ENCODE data around the gene DYNLT2. TPM values are rescaled to one million over a fixed set of nuclear protein-coding genes. Genes with fewer than 3 reads are reported as not detected.

Gene DYNLT2
- total RNA-seq, 2 experiments from 2014 or later, result 2.0 to 2.4 TPM

- no peaks in the 10 kb centered on the region for H3K27me3 Mint-ChIP-seq
- ChIA-PET CTCF (interaction anchor here (0.6 kb wide), 1 partner anchor 30 kb away, joined by 3 read pairs; no protein-coding TSS in a partner anchor), POLR2A (no interaction called here)
- H3K4me3 Mint-ChIP-seq, result no peak overlapping the region
- H3K36me3 Mint-ChIP-seq (ENCODE audit: low read depth), result peaks cover 40% of the 10 kb centered on the region
- H3K4me1 Mint-ChIP-seq, result no peaks in the 10 kb centered on the region
- H3K9me3 Mint-ChIP-seq (ENCODE audit: low read depth), result peaks cover 4% of the 10 kb centered on the region
- ATAC-seq (no peak), DNase-seq (no peak)
- intact Hi-C loops (cut with DNase I, micrococcal nuclease), result no loop called here
- H3K27ac Mint-ChIP-seq, result no peak overlapping the region
Measured at GRCh38 chr6:169782966-169783365, 31.6 kb upstream of the DYNLT2 start.

GRCh38 chr6:169780571-169781091, 29.3 kb upstream of the DYNLT2 start:
- no peak for ATAC-seq
- CTCF ChIA-PET, result interaction anchor here (2.2 kb wide), 1 partner anchor 9 kb away, joined by 11 read pairs; no protein-coding TSS in a partner anchor
- no peak overlapping the region for H3K27ac Mint-ChIP-seq
- POLR2A ChIA-PET, result no interaction called here
- H3K4me1 Mint-ChIP-seq, result no peaks in the 10 kb centered on the region
- intact Hi-C loops (cut with DNase I, micrococcal nuclease), result no loop called here
- peaks cover 4% of the 10 kb centered on the region for H3K9me3 Mint-ChIP-seq (ENCODE audit: low read depth)
- DNase-seq, result no peak
- peaks cover 58% of the 10 kb centered on the region for H3K36me3 Mint-ChIP-seq (ENCODE audit: low read depth)
- no peaks in the 10 kb centered on the region for H3K27me3 Mint-ChIP-seq
- no peak overlapping the region for H3K4me3 Mint-ChIP-seq

- ChIA-PET CTCF (interaction anchor here (2.2 kb wide), 1 partner anchor 10 kb away, joined by 11 read pairs; no protein-coding TSS in a partner anchor), POLR2A (no interaction called here)
- ATAC-seq (no peak), DNase-seq (no peak)
- Mint-ChIP-seq H3K27ac (no peak overlapping the region), H3K4me3 (no peak overlapping the region), H3K9me3 (ENCODE audit: low read depth) (peaks cover 4% of the 10 kb centered on the region), H3K27me3 (no peaks in the 10 kb centered on the region), H3K36me3 (ENCODE audit: low read depth) (peaks cover 64% of the 10 kb centered on the region), H3K4me1 (no peaks in the 10 kb centered on the region)
- intact Hi-C loops (cut with DNase I, micrococcal nuclease), result no loop called here
Measured at GRCh38 chr6:169779896-169780295, 28.5 kb upstream of the DYNLT2 start.

- H3K27me3 Mint-ChIP-seq, result no peaks in the 10 kb centered on the region
- CTCF ChIA-PET, result interaction anchor here (2.2 kb wide), 1 partner anchor 11 kb away, joined by 11 read pairs; no protein-coding TSS in a partner anchor
Measured at GRCh38 chr6:169779092-169779815, 27.9 kb upstream of the DYNLT2 start.

GRCh38 chr6:169778646-169779045, 27.3 kb upstream of the DYNLT2 start:
- Mint-ChIP-seq H3K36me3 (ENCODE audit: low read depth) (peaks cover 56% of the 10 kb centered on the region), H3K9me3 (ENCODE audit: low read depth) (peaks cover 4% of the 10 kb centered on the region), H3K27me3 (no peaks in the 10 kb centered on the region), H3K4me3 (no peak overlapping the region), H3K27ac (no peak overlapping the region), H3K4me1 (no peaks in the 10 kb centered on the region)
- DNase-seq (no peak), ATAC-seq (no peak)
- intact Hi-C loops (cut with DNase I, micrococcal nuclease), result no loop called here
- ChIA-PET CTCF (interaction anchor here (0.6 kb wide), 1 partner anchor 605 kb away, joined by 3 read pairs; no protein-coding TSS in a partner anchor), POLR2A (no interaction called here)

More at GRCh38 chr6:169779092-169779815, 27.9 kb upstream of the DYNLT2 start:
- Mint-ChIP-seq H3K4me3 (no peak overlapping the region), H3K4me1 (no peaks in the 10 kb centered on the region), H3K27ac (no peak overlapping the region), H3K9me3 (ENCODE audit: low read depth) (peaks cover 4% of the 10 kb centered on the region), H3K36me3 (ENCODE audit: low read depth) (peaks cover 63% of the 10 kb centered on the region)
- ATAC-seq, result no peak
- intact Hi-C loops (cut with DNase I, micrococcal nuclease), result no loop called here
- DNase-seq, result no peak
- POLR2A ChIA-PET, result no interaction called here

- Mint-ChIP-seq H3K27me3 (no peaks in the 10 kb centered on the region), H3K4me1 (no peaks in the 10 kb centered on the region), H3K9me3 (ENCODE audit: low read depth) (peaks cover 4% of the 10 kb centered on the region), H3K4me3 (no peak overlapping the region), H3K27ac (no peak overlapping the region), H3K36me3 (ENCODE audit: low read depth) (peaks cover 50% of the 10 kb centered on the region)
- ATAC-seq (no peak), DNase-seq (no peak)
- intact Hi-C loops (cut with DNase I, micrococcal nuclease), result no loop called here
- ChIA-PET CTCF (no interaction called here), POLR2A (no interaction called here)
Measured at GRCh38 chr6:169777896-169778295, 26.5 kb upstream of the DYNLT2 start.

- Mint-ChIP-seq H3K9me3 (ENCODE audit: low read depth) (peaks cover 2% of the 10 kb centered on the region), H3K36me3 (ENCODE audit: low read depth) (peaks cover 52% of the 10 kb centered on the region), H3K27me3 (no peaks in the 10 kb centered on the region), H3K4me1 (no peaks in the 10 kb centered on the region), H3K27ac (no peak overlapping the region), H3K4me3 (no peak overlapping the region)
- intact Hi-C loops (cut with DNase I, micrococcal nuclease), result no loop called here
- ChIA-PET CTCF (no interaction called here), POLR2A (no interaction called here)
- ATAC-seq (no peak), DNase-seq (no peak)
Measured at GRCh38 chr6:169776379-169776778, 25.0 kb upstream of the DYNLT2 start.

- DNase-seq (no peak), ATAC-seq (no peak)
- ChIA-PET POLR2A (no interaction called here), CTCF (interaction anchor here (0.9 to 1.5 kb wide), 3 partner anchors 14 to 20 kb away, joined by 3 to 7 read pairs (median 4); no protein-coding TSS in a partner anchor)
- Mint-ChIP-seq H3K4me1 (no peaks in the 10 kb centered on the region), H3K27ac (no peak overlapping the region), H3K4me3 (no peak overlapping the region), H3K9me3 (ENCODE audit: low read depth) (no peaks in the 10 kb centered on the region), H3K36me3 (ENCODE audit: low read depth) (peaks cover 43% of the 10 kb centered on the region), H3K27me3 (no peaks in the 10 kb centered on the region)
- intact Hi-C loops (cut with DNase I, micrococcal nuclease), result no loop called here
Measured at GRCh38 chr6:169775321-169775720, 23.9 kb upstream of the DYNLT2 start.

GRCh38 chr6:169774347-169774746, 23.0 kb upstream of the DYNLT2 start:
- POLR2A ChIA-PET, result no interaction called here

GRCh38 chr6:169766921-169767736, 15.8 kb upstream of the DYNLT2 start:
- no peaks in the 10 kb centered on the region for H3K9me3 Mint-ChIP-seq (ENCODE audit: low read depth)
- no peak for ATAC-seq
- ChIA-PET CTCF (interaction anchor here (0.9 kb wide), 1 partner anchor 12 kb away, joined by 4 read pairs; no protein-coding TSS in a partner anchor), POLR2A (no interaction called here)
- intact Hi-C loops (cut with DNase I, micrococcal nuclease), result no loop called here
- H3K27ac Mint-ChIP-seq, result no peak overlapping the region
- H3K4me1 Mint-ChIP-seq, result no peaks in the 10 kb centered on the region
- no peak overlapping the region for H3K4me3 Mint-ChIP-seq
- peaks cover 46% of the 10 kb centered on the region for H3K36me3 Mint-ChIP-seq (ENCODE audit: low read depth)
- no peak for DNase-seq
- H3K27me3 Mint-ChIP-seq, result no peaks in the 10 kb centered on the region

More at GRCh38 chr6:169774347-169774746, 23.0 kb upstream of the DYNLT2 start:
- CTCF ChIA-PET, result interaction anchor here (1.2 to 1.5 kb wide), 2 partner anchors 15 to 17 kb away, joined by 4 to 7 read pairs; no protein-coding TSS in a partner anchor
- DNase-seq (no peak), ATAC-seq (no peak)
- intact Hi-C loops (cut with DNase I, micrococcal nuclease), result no loop called here
- no peaks in the 10 kb centered on the region for H3K9me3 Mint-ChIP-seq (ENCODE audit: low read depth)
- H3K4me3 Mint-ChIP-seq, result no peak overlapping the region
- H3K27ac Mint-ChIP-seq, result no peak overlapping the region
- H3K4me1 Mint-ChIP-seq, result no peaks in the 10 kb centered on the region
- H3K27me3 Mint-ChIP-seq, result no peaks in the 10 kb centered on the region
- peaks cover 39% of the 10 kb centered on the region for H3K36me3 Mint-ChIP-seq (ENCODE audit: low read depth)

GRCh38 chr6:169766232-169766631, 14.9 kb upstream of the DYNLT2 start:
- Mint-ChIP-seq H3K4me3 (no peak overlapping the region), H3K27me3 (no peaks in the 10 kb centered on the region), H3K27ac (no peak overlapping the region), H3K9me3 (ENCODE audit: low read depth) (no peaks in the 10 kb centered on the region), H3K36me3 (ENCODE audit: low read depth) (peaks cover 41% of the 10 kb centered on the region), H3K4me1 (no peaks in the 10 kb centered on the region)
- intact Hi-C loops (cut with DNase I, micrococcal nuclease), result no loop called here
- CTCF ChIA-PET, result interaction anchor here (0.9 kb wide), 1 partner anchor 11 kb away, joined by 4 read pairs; no protein-coding TSS in a partner anchor
- DNase-seq (no peak), ATAC-seq (no peak)
- POLR2A ChIA-PET, result no interaction called here

Data from activated CD4-positive, alpha-beta T cell treated with anti-CD3 and anti-CD28 coated beads for 36 hours (primary cell).